ENCODE measurements around the gene INHBC.

GRCh38 chr12:57472391-57472790 is 37.8 kb downstream of the INHBC start:
- no peak for TF ChIP-seq YY1 (IDR thresholded peaks at IDR 0.05; ENCODE audit: insufficient read depth, insufficient read length)
- TF ChIP-seq SUZ12 (IDR thresholded peaks at IDR 0.05; ENCODE audit: extremely low read depth, insufficient read depth, insufficient read length): no peak
- TF ChIP-seq ZNF274 (IDR thresholded peaks at IDR 0.05; ENCODE audit: low read depth, low read length): no peak

All from NT2/D1 (cell line).